HEK293T (cell line): Measurements from ENCODE around the gene DKC1.

Experiments
- CTCF ChIA-PET: fragments of 350-600 bp; formaldehyde crosslinking; extraction: SDS; loops from one replicate; lab custom pipeline; 2021; ENCODE audit warnings: antibody characterized with exemption, inconsistent platforms; lab: Yijun Ruan, JAX
- POLR2A ChIA-PET: fragments of 350-600 bp; formaldehyde crosslinking; extraction: SDS; loops from one replicate; lab custom pipeline; 2020; ENCODE audit warnings: antibody characterized with exemption, inconsistent platforms; lab: Yijun Ruan, JAX
- DNase-seq: peaks from one replicate; pipeline ENCODE4 v3.0.0; 2012; ENCODE audit warnings: mixed read lengths; ENCODE audit errors: extremely low spot score
- ARNT ChIP-seq: fragments of 450-650 bp; IDR thresholded peaks from 2 replicates; pipeline ENCODE4 v1.6.1; 2017; ENCODE audit warnings: mild to moderate bottlenecking
- BHLHE40 ChIP-seq: fragments of 450-650 bp; IDR thresholded peaks from 2 replicates; pipeline ENCODE4 v1.6.1; 2016; ENCODE audit warnings: mild to moderate bottlenecking, moderate library complexity, borderline replicate concordance
- CTBP1 ChIP-seq: fragments of 450-650 bp; IDR thresholded peaks from 2 replicates; pipeline ENCODE4 v1.6.1; 2016; ENCODE audit warnings: borderline replicate concordance
- ELF4 ChIP-seq: fragments of 450-650 bp; IDR thresholded peaks from 2 replicates; pipeline ENCODE4 v1.6.1; 2017; ENCODE audit warnings: antibody characterized with exemption
- FOXA1 ChIP-seq: fragments of 450-650 bp; IDR thresholded peaks from 2 replicates; pipeline ENCODE4 v1.6.1; 2016; ENCODE audit warnings: mild to moderate bottlenecking
- FOXK2 ChIP-seq: fragments of 450-650 bp; IDR thresholded peaks from 2 replicates; pipeline ENCODE4 v1.6.1; 2016; ENCODE audit warnings: mild to moderate bottlenecking
- FOXM1 ChIP-seq: fragments of 450-650 bp; IDR thresholded peaks from 2 replicates; pipeline ENCODE4 v1.6.1; 2017; ENCODE audit warnings: mild to moderate bottlenecking, borderline replicate concordance
- HDGF ChIP-seq: fragments of 450-650 bp; IDR thresholded peaks from 2 replicates; pipeline ENCODE4 v1.6.1; 2017; ENCODE audit warnings: antibody characterized with exemption, borderline replicate concordance
- L3MBTL2 ChIP-seq: fragments of 450-650 bp; conservative IDR thresholded peaks from 2 replicates; pipeline ENCODE4 v1.6.1; 2016; ENCODE audit warnings: mild to moderate bottlenecking
- LEF1 ChIP-seq: fragments of 450-650 bp; IDR thresholded peaks from 2 replicates; pipeline ENCODE4 v1.6.1; 2017; ENCODE audit warnings: mild to moderate bottlenecking, borderline replicate concordance
- NFRKB ChIP-seq: fragments of 450-650 bp; IDR thresholded peaks from 2 replicates; pipeline ENCODE4 v1.6.1; 2016; ENCODE audit warnings: mild to moderate bottlenecking, moderate library complexity
- SP1 ChIP-seq: fragments of 450-650 bp; IDR thresholded peaks from 2 replicates; pipeline ENCODE4 v1.6.1; 2017
- SUZ12 ChIP-seq: fragments of 450-650 bp; IDR thresholded peaks from 2 replicates; pipeline ENCODE4 v1.6.1; 2016; ENCODE audit warnings: mild to moderate bottlenecking
- TARDBP ChIP-seq: fragments of 450-650 bp; IDR thresholded peaks from 2 replicates; pipeline ENCODE4 v1.6.1; 2016
- ZNF384 ChIP-seq: fragments of 450-650 bp; IDR thresholded peaks from 2 replicates; pipeline ENCODE4 v1.6.1; 2016
- TF ChIP-seq, protein P1 (sequence below): fragments of 450-650 bp; IDR thresholded peaks from 2 replicates; pipeline ENCODE4 v1.6.1; 2016

The DKC1 gene

DNA sequence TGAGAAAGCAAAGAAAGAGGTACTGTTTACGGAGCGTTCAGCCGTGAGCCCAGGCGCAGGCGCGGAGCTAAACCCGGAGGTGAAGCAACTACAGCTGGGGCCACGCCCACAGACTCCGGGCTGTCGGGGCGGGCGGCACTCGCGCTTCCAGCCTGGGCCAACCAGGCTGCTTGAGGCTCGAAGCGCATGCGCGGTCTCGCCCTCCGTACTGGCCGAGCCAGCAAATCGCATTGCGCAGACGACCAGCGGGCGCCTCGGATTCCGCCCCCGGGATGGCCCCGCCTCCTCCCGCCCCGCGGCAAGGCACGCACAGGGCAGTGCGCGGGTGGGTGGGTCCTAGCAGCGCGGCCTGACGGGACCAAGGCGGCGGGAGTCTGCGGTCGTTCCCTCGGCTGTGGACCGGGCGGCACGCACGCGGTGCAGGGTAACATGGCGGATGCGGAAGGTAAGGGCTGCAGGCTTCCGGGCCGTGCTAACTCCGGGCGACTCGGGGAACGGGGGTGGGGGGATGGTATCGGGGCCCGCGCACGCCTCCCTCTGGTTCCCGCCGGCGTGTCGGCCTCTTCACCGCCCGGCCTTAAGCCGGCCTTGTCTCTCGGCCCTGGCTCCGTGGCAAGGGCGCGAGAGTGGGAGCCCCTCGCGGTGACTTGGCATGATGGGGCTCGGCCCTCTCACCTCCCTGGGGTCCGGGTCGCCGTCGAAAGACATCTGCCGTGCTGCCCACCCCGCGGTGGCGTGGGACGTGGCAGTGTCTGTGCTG, at the start of gene DKC1:
DKC1 (plus strand) TSS at position 328 of the 760 bp plus-strand sequence; CDS start at position 430, 102 bp downstream.
- TF ChIP-seq NFRKB (no peak), ARNT (0 out of 2 replicates have a peak, but pooled peaks have one; percentile 22), HDGF (peak; percentile 93; the same call in 1 of the 2 replicates), L3MBTL2 (peak; percentile 80)
- peak; percentile 98 for DNase-seq
- ChIA-PET CTCF (interaction anchor here (3.2 kb wide), 1 partner anchor 14 kb away, joined by 10 read pairs; no protein-coding TSS in a partner anchor), POLR2A (interaction anchor here (0.6 to 2.9 kb wide), 8 partner anchors 9 to 365 kb away, joined by 3 to 31 read pairs (median 6); partner anchors contain the start of genes GAB3, MPP1 and RPL10)

DNA sequence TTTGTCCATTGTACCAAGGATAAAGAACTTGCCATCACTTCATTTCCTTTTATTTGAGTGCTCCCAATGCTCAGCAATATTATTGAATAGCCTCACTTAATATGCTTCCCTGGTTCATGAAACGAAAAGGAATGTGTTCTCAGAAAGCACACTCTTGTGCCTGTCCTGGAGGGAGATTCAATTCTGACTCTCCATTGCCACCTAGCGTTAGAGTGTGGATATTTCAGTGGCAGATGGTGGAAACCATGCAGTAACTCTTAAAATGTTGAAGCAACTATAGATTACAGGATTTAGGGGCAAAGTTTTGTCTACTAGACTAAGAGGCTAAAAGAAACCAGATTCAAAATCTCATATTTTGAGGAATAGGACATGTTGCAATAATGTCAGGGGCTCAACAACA, 47.7 kb upstream of the DKC1 start:
- no peak for TF ChIP-seq ELF4
- DNase-seq = peak; percentile 77

DNA sequence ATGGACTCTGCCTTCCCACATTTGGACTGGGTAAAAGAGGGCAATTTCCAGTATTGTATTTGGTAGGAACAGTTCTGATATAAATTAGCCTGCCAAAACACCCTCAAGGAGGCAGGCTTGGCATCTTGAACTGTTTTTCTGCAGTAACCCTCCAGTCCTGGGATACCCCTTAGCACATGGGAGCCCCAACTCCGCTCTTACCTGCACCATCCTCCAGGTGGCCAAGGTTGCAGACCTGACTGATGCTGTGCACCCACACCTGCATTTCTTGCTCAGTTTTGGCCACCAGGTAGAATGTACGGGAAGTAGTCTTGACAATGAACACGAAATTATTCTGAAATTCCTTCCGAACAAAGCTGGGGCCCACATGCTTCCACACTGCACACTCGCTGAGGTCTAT, 46.8 kb upstream of the DKC1 start:
- TF ChIP-seq ZNF384 = no peak
- TF ChIP-seq FOXK2 = no peak
- TF ChIP-seq HDGF = no peak
- no peak for TF ChIP-seq SUZ12
- TF ChIP-seq, protein P1, sequence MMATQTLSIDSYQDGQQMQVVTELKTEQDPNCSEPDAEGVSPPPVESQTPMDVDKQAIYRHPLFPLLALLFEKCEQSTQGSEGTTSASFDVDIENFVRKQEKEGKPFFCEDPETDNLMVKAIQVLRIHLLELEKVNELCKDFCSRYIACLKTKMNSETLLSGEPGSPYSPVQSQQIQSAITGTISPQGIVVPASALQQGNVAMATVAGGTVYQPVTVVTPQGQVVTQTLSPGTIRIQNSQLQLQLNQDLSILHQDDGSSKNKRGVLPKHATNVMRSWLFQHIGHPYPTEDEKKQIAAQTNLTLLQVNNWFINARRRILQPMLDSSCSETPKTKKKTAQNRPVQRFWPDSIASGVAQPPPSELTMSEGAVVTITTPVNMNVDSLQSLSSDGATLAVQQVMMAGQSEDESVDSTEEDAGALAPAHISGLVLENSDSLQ = no peak
- no peak for TF ChIP-seq TARDBP
- TF ChIP-seq BHLHE40 = no peak
- no peak for TF ChIP-seq ARNT
- TF ChIP-seq NFRKB = no peak
- TF ChIP-seq L3MBTL2 = no peak
- TF ChIP-seq CTBP1 = no peak
- no peak for TF ChIP-seq ELF4
- ChIA-PET CTCF (no interaction called here), POLR2A (no interaction called here)
- DNase-seq = no peak

More for the DNA sequence above, 47.7 kb upstream of the DKC1 start:
- ChIA-PET CTCF (no interaction called here), POLR2A (no interaction called here)

DNA sequence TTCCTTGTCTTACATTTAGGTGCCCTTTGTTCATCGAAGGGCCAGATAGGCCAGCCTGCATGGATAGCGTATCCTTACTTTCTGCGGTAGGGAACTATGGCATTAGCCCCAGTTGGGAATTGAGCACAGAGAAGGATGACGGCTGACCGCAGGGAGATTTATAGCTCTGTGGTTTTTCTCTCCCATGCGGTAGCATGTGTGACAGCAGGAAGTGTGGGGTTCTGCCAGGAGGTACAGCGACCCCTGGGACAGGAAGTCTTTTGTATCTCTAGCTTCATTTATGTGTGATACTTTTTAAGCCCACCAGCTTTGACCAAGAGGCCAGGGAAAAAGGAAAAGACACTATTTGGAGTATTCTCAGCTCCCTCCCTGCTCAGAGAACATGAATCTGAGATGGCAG, 44.8 kb upstream of the DKC1 start:
- POLR2A ChIA-PET = no interaction called here
- DNase-seq = peak; percentile 17
- TF ChIP-seq TARDBP (no peak), FOXA1 (no peak), FOXK2 (no peak), LEF1 (no peak), CTBP1 (no peak), FOXM1 (no peak)
- TF ChIP-seq, protein P1 = peak; percentile 67

DNA sequence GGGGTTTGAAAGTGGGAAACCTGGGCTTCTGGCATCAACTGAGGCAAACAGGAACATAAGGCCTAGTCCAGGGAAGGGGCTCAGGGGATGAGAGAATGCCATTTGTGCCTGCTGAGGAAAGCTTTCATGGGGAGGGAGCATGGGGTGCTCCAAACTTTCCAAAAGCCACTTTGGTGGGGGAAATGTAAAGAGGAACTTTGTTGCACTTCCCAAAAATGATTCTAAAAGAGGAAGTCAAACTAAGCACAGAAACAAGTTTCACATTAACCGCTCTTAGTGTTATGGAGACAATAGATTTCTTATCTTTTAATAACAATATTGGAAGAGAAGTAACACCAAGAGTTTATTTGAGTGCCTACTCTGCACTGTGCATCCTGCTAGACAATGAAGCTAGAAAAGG, 44.0 kb upstream of the DKC1 start:
- CTCF ChIA-PET = no interaction called here
- POLR2A ChIA-PET = no interaction called here

More for the DNA sequence above, 44.8 kb upstream of the DKC1 start:
- CTCF ChIA-PET = no interaction called here

DNA sequence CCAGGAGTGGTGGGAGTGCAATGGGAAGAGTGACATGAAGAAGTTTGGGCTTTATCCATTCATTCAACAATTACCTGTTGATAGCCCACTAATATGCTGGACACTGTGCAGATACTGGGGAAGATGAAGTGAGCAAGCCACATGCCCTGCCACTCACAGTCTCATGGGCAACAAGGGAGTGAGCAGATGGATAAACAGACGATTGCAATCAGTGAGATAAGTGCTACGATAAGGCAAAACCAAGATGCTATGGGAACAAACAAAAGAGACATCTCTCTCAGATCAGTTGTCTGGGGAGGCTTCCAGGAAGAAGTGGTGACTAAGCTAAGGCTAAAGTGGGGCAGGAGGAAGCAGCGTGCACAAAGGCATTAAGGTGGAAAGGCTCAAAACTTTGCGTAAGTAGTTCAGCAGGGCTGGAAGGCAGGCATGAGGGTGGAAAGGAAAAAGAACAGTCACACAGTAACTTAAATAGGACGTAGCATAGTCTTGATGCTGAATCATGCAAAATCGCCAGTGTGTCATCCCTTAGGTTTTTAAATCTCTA, 43.5 kb upstream of the DKC1 start:
- TF ChIP-seq NFRKB (no peak), FOXA1 (no peak), ZNF384 (no peak)
- POLR2A ChIA-PET = no interaction called here
- DNase-seq = no peak
- CTCF ChIA-PET = no interaction called here

More for the DNA sequence above, 44.0 kb upstream of the DKC1 start:
- TF ChIP-seq SP1 = no peak
- TF ChIP-seq SUZ12 = no peak
- no peak for TF ChIP-seq ZNF384
- TF ChIP-seq ARNT = no peak
- TF ChIP-seq TARDBP = no peak
- TF ChIP-seq NFRKB = no peak
- no peak for TF ChIP-seq L3MBTL2
- no peak for TF ChIP-seq BHLHE40
- TF ChIP-seq LEF1 = no peak
- TF ChIP-seq FOXK2 = no peak
- no peak for TF ChIP-seq HDGF
- TF ChIP-seq, protein P1 = no peak
- no peak for TF ChIP-seq FOXM1
- no peak for DNase-seq

DNA sequence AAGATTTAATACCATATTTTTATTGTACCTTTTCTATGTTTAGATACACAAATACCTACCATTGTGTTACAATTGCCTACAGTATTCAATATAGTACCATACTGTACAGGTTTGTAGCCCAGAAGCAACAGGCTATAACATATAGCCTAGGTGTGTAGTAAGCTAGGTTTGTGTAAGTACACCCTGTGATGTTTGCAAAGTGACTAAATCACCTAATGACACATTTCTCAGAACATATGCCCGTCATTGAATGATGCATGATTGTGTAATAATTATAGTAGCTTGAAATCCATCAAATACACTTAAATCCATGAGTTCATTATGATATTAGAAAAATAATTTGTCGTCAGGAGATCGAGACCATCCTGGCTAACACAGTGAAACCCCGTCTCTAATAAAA, 42.6 kb upstream of the DKC1 start:
- no peak for DNase-seq
- no peak for TF ChIP-seq LEF1
- no peak for TF ChIP-seq NFRKB
- no peak for TF ChIP-seq FOXK2
- no peak for TF ChIP-seq ELF4
- no peak for TF ChIP-seq BHLHE40
- no peak for TF ChIP-seq ZNF384
- TF ChIP-seq FOXM1 = no peak
- TF ChIP-seq, protein P1 = no peak
- no peak for TF ChIP-seq HDGF
- TF ChIP-seq CTBP1 = no peak
- no peak for TF ChIP-seq SUZ12
- no peak for TF ChIP-seq ARNT
- no peak for TF ChIP-seq TARDBP
- ChIA-PET CTCF (no interaction called here), POLR2A (no interaction called here)
